UCSD-AML1 (cell line): ENCODE measurements around the gene PRPF4.
A peak's percentile ranks its signal among the peaks of the same experiment; 100 is the strongest.
"Not testable (repeated sequence)": the region's sequence is repeated elsewhere in the genome, so short reads cannot be mapped to it uniquely, and the experiment has no call there.

Experiments
- DNase-seq: peaks from one replicate; lab custom pipeline; 2025; ENCODE audit not compliant: unreplicated experiment; lab: John Stamatoyannopoulos, UW

Gene PRPF4

GRCh38 chr9:113267911-113268566, 7.4 kb upstream of the PRPF4 start:
- no peak for DNase-seq

DNA sequence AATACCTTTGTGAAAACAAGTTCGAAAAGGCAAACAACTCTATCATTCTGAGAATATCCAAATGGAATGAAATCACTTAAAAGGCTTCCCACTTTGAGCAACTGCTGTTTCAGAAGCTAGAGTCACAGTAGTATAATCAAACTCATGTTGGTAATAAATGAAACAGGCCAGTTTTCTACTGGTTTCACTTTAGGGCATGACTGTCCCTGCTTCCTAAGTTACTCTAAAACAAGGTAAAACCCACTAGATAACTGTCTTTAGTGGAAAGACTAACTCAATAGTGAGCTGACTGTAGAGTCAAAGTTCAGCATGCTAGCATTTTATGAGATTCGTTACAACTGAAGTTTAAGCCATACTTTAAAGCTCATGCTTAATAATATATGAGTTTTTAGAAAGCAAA, 6.1 kb upstream of the PRPF4 start:
- DNase-seq: no peak

GRCh38 chr9:113269871-113270270, 5.6 kb upstream of the PRPF4 start:
- DNase-seq: no peak

DNA sequence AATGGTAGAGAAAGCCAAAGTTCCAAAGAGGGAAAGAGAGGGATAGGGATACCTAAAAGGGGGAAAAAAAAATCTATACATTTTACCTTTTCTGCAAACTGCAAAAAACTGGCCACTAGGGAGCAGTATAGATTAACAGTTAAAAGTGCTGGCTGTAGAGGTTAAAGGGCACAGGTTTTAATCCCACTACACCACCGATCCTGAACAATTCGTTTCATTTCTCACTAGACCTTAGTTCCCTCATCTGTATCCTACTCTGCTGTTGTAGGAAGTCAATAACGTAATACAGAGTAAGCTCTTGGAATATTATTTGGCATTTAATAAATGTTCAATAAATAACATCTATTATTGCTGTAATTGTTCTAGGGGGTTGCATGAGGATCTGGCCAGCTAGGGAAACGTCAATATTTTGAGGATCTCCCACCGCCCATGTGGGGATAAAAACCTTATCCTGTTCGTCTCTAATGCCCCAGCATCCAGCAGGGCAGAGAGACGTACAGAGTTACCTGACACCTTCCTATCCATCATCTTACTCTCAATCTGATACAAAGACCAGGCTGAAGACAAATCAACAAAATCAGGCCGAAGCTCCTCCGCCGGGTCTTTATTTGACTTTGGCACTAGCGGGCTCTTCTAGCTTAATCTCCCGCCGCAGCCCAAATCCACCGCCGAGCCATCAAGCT, 843 bp upstream of the PRPF4 start:
- DNase-seq: no peak

DNA sequence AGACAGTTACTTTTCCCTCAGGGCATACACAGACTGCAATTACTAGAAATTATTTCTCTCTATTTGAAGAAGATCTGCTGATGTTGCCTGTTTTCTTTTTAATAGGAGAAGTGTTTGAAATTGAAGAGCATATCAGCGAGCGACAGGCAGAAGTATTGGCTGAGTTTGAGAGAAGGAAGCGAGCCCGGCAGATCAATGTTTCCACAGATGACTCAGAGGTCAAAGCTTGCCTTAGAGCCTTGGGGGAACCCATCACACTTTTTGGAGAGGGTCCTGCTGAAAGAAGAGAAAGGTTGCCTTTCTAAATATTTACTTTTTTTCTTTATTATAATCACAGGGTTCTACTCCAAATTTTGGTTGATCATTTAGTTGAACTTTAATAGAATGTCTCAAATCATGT, 3.4 kb downstream of the PRPF4 start:
- DNase-seq: no peak

- no peak for DNase-seq
Measured at GRCh38 chr9:113281356-113281755, 5.9 kb downstream of the PRPF4 start.

GRCh38 chr9:113289091-113289490, 13.6 kb downstream of the PRPF4 start:
- DNase-seq: no peak

DNA sequence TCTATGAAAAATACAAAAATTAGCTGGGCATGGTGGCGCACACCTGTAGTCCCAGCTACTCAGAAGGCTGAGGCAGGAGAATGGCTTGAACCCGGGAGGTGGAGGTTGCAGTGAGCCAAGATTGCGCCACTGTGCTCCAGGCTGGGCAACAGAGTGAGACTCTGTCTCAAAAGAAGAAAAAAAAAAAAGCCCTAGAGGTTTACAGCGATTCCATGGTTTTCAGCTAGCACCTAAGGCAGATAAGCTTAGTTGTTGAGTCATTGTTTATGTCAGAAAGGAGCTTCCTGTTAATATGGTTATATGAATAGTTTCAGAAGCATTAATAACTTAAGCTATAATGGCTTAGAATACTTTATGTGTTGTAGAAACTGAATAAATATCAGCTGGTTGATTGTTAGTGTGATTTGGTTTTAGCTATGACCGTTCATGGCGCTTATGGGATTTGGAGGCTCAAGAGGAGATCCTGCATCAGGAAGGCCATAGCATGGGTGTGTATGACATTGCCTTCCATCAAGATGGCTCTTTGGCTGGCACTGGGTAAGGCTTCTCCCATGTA, 14.7 kb downstream of the PRPF4 start:
- DNase-seq: no peak

GRCh38 chr9:113293285-113293878, 17.9 kb downstream of the PRPF4 start:
- no peak for DNase-seq

DNA sequence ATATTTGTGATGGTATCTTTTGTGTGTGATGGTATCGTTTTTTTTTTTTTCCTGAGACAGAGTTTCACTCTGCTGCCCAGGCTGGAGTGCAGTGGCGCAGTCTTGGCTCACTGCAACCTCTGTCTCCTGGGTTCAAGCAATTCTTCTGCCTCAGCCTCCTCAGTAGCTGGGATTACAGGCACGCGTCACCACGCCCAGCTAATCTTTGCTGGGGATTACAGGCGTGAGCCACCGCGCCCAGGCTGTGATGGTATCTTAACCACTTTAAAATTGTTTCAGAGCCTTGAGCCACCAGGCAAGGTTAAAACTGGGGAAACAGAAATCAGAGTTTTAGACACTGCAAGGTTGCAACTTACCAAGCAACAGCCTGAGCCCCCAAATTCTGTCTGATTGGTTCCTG, 20.8 kb downstream of the PRPF4 start:
- not testable (repeated sequence) for DNase-seq

DNA sequence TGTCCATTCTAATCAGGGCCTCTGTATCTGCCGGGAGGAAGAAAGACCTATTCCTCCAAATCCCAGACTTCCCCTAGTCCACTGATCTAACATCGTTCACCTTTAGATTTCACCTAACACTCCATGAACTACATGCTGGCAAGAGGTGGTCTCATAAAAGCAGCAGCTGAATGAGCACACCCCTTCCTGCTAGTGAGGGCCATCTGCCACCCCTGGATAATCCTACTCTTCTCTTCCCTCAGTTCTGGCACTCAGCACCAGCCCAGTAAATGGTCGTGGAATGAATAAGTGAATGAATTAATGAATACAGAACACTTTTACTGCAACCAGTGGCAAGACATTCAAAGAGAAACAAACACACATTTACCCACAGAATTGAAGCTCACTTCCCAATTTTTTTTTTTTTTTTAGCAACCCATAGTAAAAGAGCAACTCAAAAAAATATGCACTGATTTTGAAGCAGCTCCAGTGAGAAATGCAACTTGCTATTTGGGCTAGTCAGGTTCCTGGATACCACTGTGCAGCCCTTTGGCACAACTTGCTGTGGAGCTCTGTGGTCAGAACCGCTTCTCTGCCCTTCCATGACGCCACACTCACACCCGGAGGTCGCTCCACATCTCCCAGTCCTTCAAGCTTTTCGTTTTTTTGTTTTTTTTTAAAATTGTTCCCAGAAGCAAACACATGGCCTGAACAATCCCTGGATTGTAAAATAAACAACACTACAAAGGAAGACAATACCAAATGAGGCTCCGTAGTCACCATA, 21.5 kb downstream of the PRPF4 start:
- DNase-seq: no peak

- no peak for DNase-seq
Measured at GRCh38 chr9:113298311-113298710, 22.9 kb downstream of the PRPF4 start.

DNA sequence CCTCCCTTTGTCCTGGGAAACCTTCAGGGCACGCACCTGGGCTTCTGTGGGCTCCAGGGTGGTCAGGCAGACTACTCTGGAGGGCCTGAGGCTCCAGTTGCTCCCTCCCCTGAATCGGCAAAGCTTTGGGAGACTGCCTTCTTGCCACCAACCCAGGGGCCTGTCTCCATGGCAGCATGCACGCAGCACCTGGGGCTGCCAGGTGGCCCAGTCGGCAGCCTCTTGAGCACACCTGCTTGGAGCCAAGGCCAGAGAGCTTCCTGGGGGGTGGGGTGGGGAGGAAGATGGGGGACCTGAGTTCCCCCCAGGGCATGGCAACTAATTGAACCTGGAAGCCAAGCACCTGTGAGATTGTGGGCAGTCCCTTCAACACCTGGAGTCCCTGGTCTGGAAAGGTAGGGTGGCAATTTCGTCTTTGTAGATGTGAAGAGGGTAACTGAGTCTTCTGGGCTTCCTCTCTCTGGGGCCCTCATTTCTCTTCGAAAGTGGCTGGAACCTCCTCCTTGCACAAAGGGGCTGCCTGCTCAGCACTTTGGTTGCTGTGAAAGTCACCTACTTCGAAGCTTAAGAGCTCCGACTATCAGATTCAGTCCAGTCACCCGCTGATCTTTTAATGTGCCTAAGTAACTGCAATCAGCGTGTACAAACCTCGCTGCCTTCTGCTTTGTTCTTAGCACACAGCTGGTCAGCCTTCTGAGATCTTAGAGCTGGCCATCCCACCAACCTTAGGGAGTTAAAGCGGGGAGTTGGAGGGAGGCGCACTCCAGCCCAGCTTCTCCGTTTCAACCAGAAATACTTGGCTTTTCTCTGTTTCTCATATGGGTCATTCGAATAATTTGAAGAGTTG, 23.7 kb downstream of the PRPF4 start:
- DNase-seq: no peak

GRCh38 chr9:113299800-113300292, 24.4 kb downstream of the PRPF4 start:
- DNase-seq: peak; percentile 22

DNA sequence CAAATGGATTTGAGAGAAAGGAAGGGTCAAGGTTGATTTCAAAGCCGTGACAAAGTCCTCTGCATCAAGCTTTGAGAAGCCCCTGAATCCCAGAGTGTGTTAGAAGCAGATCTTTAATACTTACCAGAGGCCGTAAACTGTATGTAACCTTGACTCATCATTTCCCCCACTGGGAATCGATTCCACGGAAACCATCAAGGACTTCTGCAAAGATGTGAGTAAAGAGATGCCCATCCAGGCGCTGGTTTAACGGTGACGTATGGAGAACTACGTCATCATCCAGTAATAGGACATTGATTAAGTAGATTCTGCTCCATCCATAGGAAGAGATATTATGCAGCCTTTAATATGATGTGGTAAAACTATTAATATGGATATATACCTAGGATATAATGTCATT, 26.1 kb downstream of the PRPF4 start:
- no peak for DNase-seq

DNA sequence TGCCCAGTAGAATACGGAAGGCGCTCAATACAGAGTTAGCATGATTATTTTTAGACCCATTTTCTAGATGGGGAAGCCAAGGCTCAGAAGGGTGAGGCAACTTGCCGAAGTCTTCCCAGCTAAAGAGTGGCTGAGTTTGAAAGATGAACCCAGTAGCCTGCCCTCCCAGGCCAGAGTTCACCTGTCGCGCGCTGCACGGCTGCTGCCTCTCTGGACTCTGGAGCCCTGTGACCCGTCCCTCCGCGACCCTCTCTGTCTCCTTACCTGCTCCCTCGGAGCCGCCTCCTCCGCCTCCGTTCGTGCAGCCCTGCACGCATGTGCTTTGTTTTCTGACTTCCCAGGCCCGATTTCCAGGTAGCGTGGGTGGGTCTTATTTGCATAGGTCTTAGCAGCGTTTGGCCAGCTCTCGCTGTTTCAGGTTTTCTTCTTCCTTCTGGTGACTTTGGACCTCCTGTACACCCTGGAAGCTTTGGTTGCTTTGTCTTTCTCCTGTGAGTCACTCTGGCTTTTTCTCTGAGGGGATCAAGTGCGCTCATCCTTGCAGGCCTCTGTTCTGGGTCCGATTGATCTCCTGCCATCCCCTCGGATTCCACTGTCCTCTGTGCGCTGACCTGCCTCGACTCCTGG, 27.4 kb downstream of the PRPF4 start, which contains the start of gene RNF183:
Gene RNF183 (minus strand): TSS at position 585 of the 627 bp plus-strand sequence. CDS start 5,192 bp downstream, outside the sequence.
- DNase-seq: no peak

GRCh38 chr9:113306566-113306965, 31.1 kb downstream of the PRPF4 start:
- DNase-seq: no peak

GRCh38 chr9:113307396-113307975, 32.0 kb downstream of the PRPF4 start:
- DNase-seq: no peak

DNA sequence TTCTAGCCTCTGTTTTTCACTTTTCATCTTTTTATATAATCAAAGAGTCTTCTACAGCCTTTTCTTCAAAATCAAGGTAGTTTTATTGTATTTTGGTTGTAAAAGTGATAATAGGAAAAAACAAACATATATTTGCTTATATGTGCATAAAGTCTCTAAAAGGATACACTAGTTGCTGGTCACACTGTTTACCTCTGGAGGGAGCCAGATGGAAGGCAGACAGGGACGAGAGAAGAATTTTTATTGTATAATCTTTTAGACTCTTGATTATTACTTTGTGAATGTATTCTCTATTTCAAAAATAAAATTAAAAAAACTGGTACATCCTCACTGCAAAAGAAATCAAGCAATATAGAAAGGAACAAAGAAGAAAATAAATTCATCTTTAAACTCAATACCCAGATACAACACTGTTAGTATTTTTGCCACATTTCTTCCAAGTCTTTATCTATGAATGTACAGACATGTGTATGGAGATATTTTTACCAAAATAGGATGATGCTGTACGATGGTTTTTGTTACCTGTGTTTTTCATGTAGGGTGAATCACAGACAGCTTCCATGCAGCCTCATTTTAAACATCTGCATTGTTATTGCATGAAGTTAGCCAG, 33.9 kb downstream of the PRPF4 start:
- DNase-seq: no peak
